ENCODE data around the gene ZNF830. TPM values are rescaled to one million over a fixed set of nuclear protein-coding genes. Genes with fewer than 3 reads are reported as not detected.
A peak's percentile ranks its signal among the peaks of the same experiment; 100 is the strongest.
"Not testable (repeated sequence)": the region's sequence is repeated elsewhere in the genome, so short reads cannot be mapped to it uniquely, and the experiment has no call there.

The ZNF830 gene
- total RNA-seq, 2 experiments from 2014 or later, result 22.1 to 24.1 TPM

GRCh38 chr17:34993031-34993430, 31.7 kb downstream of the ZNF830 start:
- ATAC-seq, result no peak
- H3K9me3 Mint-ChIP-seq (ENCODE audit: insufficient read depth), result no peaks in the 10 kb centered on the region
- H3K4me1 Mint-ChIP-seq (ENCODE audit: low read depth), result peaks cover 37% of the 10 kb centered on the region
- POLR2A ChIA-PET, result no interaction called here
- H3K27ac Mint-ChIP-seq, result peak overlapping the region; percentile 18
- no peak for DNase-seq
- CTCF ChIA-PET, result interaction anchor here (0.6 to 5.9 kb wide), 5 partner anchors 12 to 127 kb away, joined by 3 to 27 read pairs (median 15); partner anchors contain the start of genes LIG3 and RAD51D
- peaks cover 48% of the 10 kb centered on the region for H3K36me3 Mint-ChIP-seq (ENCODE audit: low read depth)
- H3K27me3 Mint-ChIP-seq (ENCODE audit: low read depth), result no peaks in the 10 kb centered on the region
- H3K4me3 Mint-ChIP-seq, result no peak overlapping the region

GRCh38 chr17:34996422-34997285, 35.3 kb downstream of the ZNF830 start:
- Mint-ChIP-seq H3K9me3 (ENCODE audit: insufficient read depth) (no peaks in the 10 kb centered on the region), H3K4me1 (ENCODE audit: low read depth) (peaks cover 26% of the 10 kb centered on the region), H3K4me3 (no peak overlapping the region), H3K27me3 (ENCODE audit: low read depth) (no peaks in the 10 kb centered on the region), H3K27ac (no peak overlapping the region), H3K36me3 (ENCODE audit: low read depth) (peaks cover 40% of the 10 kb centered on the region)
- ChIA-PET POLR2A (interaction anchor here (0.5 to 1.1 kb wide), 4 partner anchors 15 to 813 kb away, joined by 3 to 7 read pairs (median 4); partner anchors contain the start of genes FNDC8, RAD51D and TAF15), CTCF (interaction anchor here (0.9 to 6.0 kb wide), 8 partner anchors 9 to 123 kb away, joined by 3 to 118 read pairs (median 8); partner anchors contain the start of genes FNDC8, RAD51D and RFFL)
- ATAC-seq (no peak), DNase-seq (no peak)

GRCh38 chr17:34997355-34997862, 36.1 kb downstream of the ZNF830 start:
- ChIA-PET CTCF (interaction anchor here (0.9 to 6.0 kb wide), 9 partner anchors 8 to 122 kb away, joined by 3 to 118 read pairs (median 8); partner anchors contain the start of genes FNDC8, RAD51D and RFFL), POLR2A (interaction anchor here (1.0 to 1.1 kb wide), 3 partner anchors 16 to 123 kb away, joined by 3 to 7 read pairs (median 4); partner anchors contain the start of genes FNDC8 and RAD51D)
- Mint-ChIP-seq H3K4me3 (no peak overlapping the region), H3K27me3 (ENCODE audit: low read depth) (no peaks in the 10 kb centered on the region), H3K27ac (no peak overlapping the region), H3K36me3 (ENCODE audit: low read depth) (peaks cover 43% of the 10 kb centered on the region), H3K4me1 (ENCODE audit: low read depth) (peaks cover 19% of the 10 kb centered on the region), H3K9me3 (ENCODE audit: insufficient read depth) (no peaks in the 10 kb centered on the region)
- ATAC-seq, result no peak
- DNase-seq, result no peak

- peak overlapping the region; percentile 30 for H3K27ac Mint-ChIP-seq
- no peaks in the 10 kb centered on the region for H3K9me3 Mint-ChIP-seq (ENCODE audit: insufficient read depth)
- H3K4me3 Mint-ChIP-seq, result no peak overlapping the region
- no peaks in the 10 kb centered on the region for H3K27me3 Mint-ChIP-seq (ENCODE audit: low read depth)
- H3K4me1 Mint-ChIP-seq (ENCODE audit: low read depth), result peaks cover 11% of the 10 kb centered on the region
- DNase-seq (peak; percentile 84), ATAC-seq (peak; percentile 95)
- peaks cover 43% of the 10 kb centered on the region for H3K36me3 Mint-ChIP-seq (ENCODE audit: low read depth)
- POLR2A ChIA-PET, result no interaction called here
- CTCF ChIA-PET, result interaction anchor here (0.8 to 6.0 kb wide), 15 partner anchors 8 to 122 kb away, joined by 3 to 118 read pairs (median 6); partner anchors contain the start of genes FNDC8, RAD51D and RFFL
Measured at GRCh38 chr17:34998205-34998604, 36.9 kb downstream of the ZNF830 start.

- DNase-seq (no peak), ATAC-seq (no peak)
- H3K36me3 Mint-ChIP-seq (ENCODE audit: low read depth), result peaks cover 40% of the 10 kb centered on the region
- no peaks in the 10 kb centered on the region for H3K9me3 Mint-ChIP-seq (ENCODE audit: insufficient read depth)
- no peak overlapping the region for H3K4me3 Mint-ChIP-seq
- ChIA-PET CTCF (interaction anchor here (0.9 to 6.0 kb wide), 17 partner anchors 9 to 120 kb away, joined by 3 to 118 read pairs (median 5); partner anchors contain the start of genes FNDC8, RAD51D and RFFL), POLR2A (interaction anchor here (0.7 to 1.0 kb wide), 2 partner anchors 23 to 80 kb away, joined by 3 to 4 read pairs; no protein-coding TSS in a partner anchor)
- no peaks in the 10 kb centered on the region for H3K27me3 Mint-ChIP-seq (ENCODE audit: low read depth)
- H3K4me1 Mint-ChIP-seq (ENCODE audit: low read depth), result peaks cover 5% of the 10 kb centered on the region
- no peak overlapping the region for H3K27ac Mint-ChIP-seq
Measured at GRCh38 chr17:34999456-34999855, 38.1 kb downstream of the ZNF830 start.

GRCh38 chr17:35000965-35001364, 39.6 kb downstream of the ZNF830 start:
- ChIA-PET CTCF (interaction anchor here (0.9 to 6.0 kb wide), 5 partner anchors 8 to 554 kb away, joined by 3 to 118 read pairs (median 5); partner anchors contain the start of genes FNDC8, RAD51D and RFFL), POLR2A (interaction anchor here (0.9 kb wide), 1 partner anchor 89 kb away, joined by 3 read pairs; no protein-coding TSS in a partner anchor)
- DNase-seq; ATAC-seq; H3K27ac Mint-ChIP-seq; H3K9me3 Mint-ChIP-seq (ENCODE audit: insufficient read depth); H3K27me3 Mint-ChIP-seq (ENCODE audit: low read depth); H3K4me3 Mint-ChIP-seq; H3K4me1 Mint-ChIP-seq (ENCODE audit: low read depth): not testable (repeated sequence)
- H3K36me3 Mint-ChIP-seq (ENCODE audit: low read depth), result peaks cover 44% of the 10 kb centered on the region

- peak overlapping the region; percentile 53 for H3K27ac Mint-ChIP-seq
- no peaks in the 10 kb centered on the region for H3K9me3 Mint-ChIP-seq (ENCODE audit: insufficient read depth)
- H3K27me3 Mint-ChIP-seq (ENCODE audit: low read depth), result no peaks in the 10 kb centered on the region
Measured at GRCh38 chr17:35001549-35001948, 40.2 kb downstream of the ZNF830 start.

GRCh38 chr17:35002876-35003551, 41.7 kb downstream of the ZNF830 start:
- no peak for DNase-seq
- Mint-ChIP-seq H3K9me3 (ENCODE audit: insufficient read depth) (no peaks in the 10 kb centered on the region), H3K27me3 (ENCODE audit: low read depth) (no peaks in the 10 kb centered on the region), H3K4me1 (ENCODE audit: low read depth) (peaks cover 4% of the 10 kb centered on the region), H3K27ac (peak overlapping the region; percentile 45), H3K36me3 (ENCODE audit: low read depth) (peaks cover 50% of the 10 kb centered on the region), H3K4me3 (no peak overlapping the region)
- ATAC-seq, result no peak
- ChIA-PET POLR2A (interaction anchor here (0.6 to 0.8 kb wide), 2 partner anchors 116 to 134 kb away, joined by 3 to 4 read pairs; no protein-coding TSS in a partner anchor), CTCF (interaction anchor here (1.2 to 1.3 kb wide), 2 partner anchors 116 to 117 kb away, joined by 4 to 8 read pairs; partner anchors contain the start of gene RAD51D)

More at GRCh38 chr17:35001549-35001948, 40.2 kb downstream of the ZNF830 start:
- DNase-seq (no peak), ATAC-seq (no peak)
- Mint-ChIP-seq H3K36me3 (ENCODE audit: low read depth) (peaks cover 43% of the 10 kb centered on the region), H3K4me1 (ENCODE audit: low read depth) (peaks cover 5% of the 10 kb centered on the region), H3K4me3 (no peak overlapping the region)
- CTCF ChIA-PET, result interaction anchor here (0.9 to 1.7 kb wide), 4 partner anchors 21 to 117 kb away, joined by 3 to 8 read pairs (median 5); partner anchors contain the start of gene RFFL
- POLR2A ChIA-PET, result no interaction called here

- POLR2A ChIA-PET, result interaction anchor here (0.8 kb wide), 1 partner anchor 115 kb away, joined by 4 read pairs; no protein-coding TSS in a partner anchor
- DNase-seq (no peak), ATAC-seq (no peak)
- no peaks in the 10 kb centered on the region for H3K4me1 Mint-ChIP-seq (ENCODE audit: low read depth)
- H3K27ac Mint-ChIP-seq, result no peak overlapping the region
- H3K36me3 Mint-ChIP-seq (ENCODE audit: low read depth), result peaks cover 46% of the 10 kb centered on the region
- H3K27me3 Mint-ChIP-seq (ENCODE audit: low read depth), result no peaks in the 10 kb centered on the region
- no peak overlapping the region for H3K4me3 Mint-ChIP-seq
- CTCF ChIA-PET, result interaction anchor here (1.3 kb wide), 1 partner anchor 19 kb away, joined by 5 read pairs; no protein-coding TSS in a partner anchor
- H3K9me3 Mint-ChIP-seq (ENCODE audit: insufficient read depth), result no peaks in the 10 kb centered on the region
Measured at GRCh38 chr17:35003778-35004177, 42.4 kb downstream of the ZNF830 start.

- DNase-seq, result no peak
- Mint-ChIP-seq H3K9me3 (ENCODE audit: insufficient read depth) (no peaks in the 10 kb centered on the region), H3K27ac (no peak overlapping the region), H3K27me3 (ENCODE audit: low read depth) (no peaks in the 10 kb centered on the region), H3K4me1 (ENCODE audit: low read depth) (no peaks in the 10 kb centered on the region), H3K36me3 (ENCODE audit: low read depth) (peaks cover 54% of the 10 kb centered on the region), H3K4me3 (no peak overlapping the region)
- ATAC-seq, result no peak
- POLR2A ChIA-PET, result no interaction called here
- CTCF ChIA-PET, result interaction anchor here (0.6 kb wide), 1 partner anchor 9 kb away, joined by 3 read pairs; no protein-coding TSS in a partner anchor
Measured at GRCh38 chr17:35006345-35006744, 45.0 kb downstream of the ZNF830 start.

- ATAC-seq (no peak), DNase-seq (no peak)
- CTCF ChIA-PET, result interaction anchor here (3.3 kb wide), 1 partner anchor 7 kb away, joined by 12 read pairs; no protein-coding TSS in a partner anchor
- Mint-ChIP-seq H3K4me3 (no peak overlapping the region), H3K27me3 (ENCODE audit: low read depth) (no peaks in the 10 kb centered on the region), H3K36me3 (ENCODE audit: low read depth) (peaks cover 53% of the 10 kb centered on the region), H3K27ac (no peak overlapping the region), H3K9me3 (ENCODE audit: insufficient read depth) (no peaks in the 10 kb centered on the region), H3K4me1 (ENCODE audit: low read depth) (no peaks in the 10 kb centered on the region)
- POLR2A ChIA-PET, result no interaction called here
Measured at GRCh38 chr17:35006961-35007360, 45.6 kb downstream of the ZNF830 start.

All from activated CD8-positive, alpha-beta T cell treated with anti-CD3 and anti-CD28 coated beads, Interleukin-2, amount 10 ng/mL, durations not matched to agents 7 days and 5 days (primary cell).